Measurements from ENCODE around the gene RHBDD1. TPM values are rescaled to one million over a fixed set of nuclear protein-coding genes. Genes with fewer than 3 reads are reported as not detected.

RHBDD1 gene
- polyA plus RNA-seq, 3 donors = 8.1 to 19.5 (median 15.5) TPM

- no peaks in the 10 kb centered on the region for H3K4me1 ChIP-seq (ENCODE audit: control insufficient read depth in 1 of 2, insufficient read depth in 2 of 2, low read length in 2 of 2)
- Mint-ChIP-seq H3K9me3 (peaks cover 0 to 5% (median 0%) of the 10 kb centered on the region in 7 donors), H3K27ac (no peak overlapping the region), H3K4me1 (peaks cover 3% of the 10 kb centered on the region), H3K36me3 (peaks cover 25 to 27% of the 10 kb centered on the region in 2 donors), H3K4me3 (no peak overlapping the region), H3K27me3 (ENCODE audit: low read depth in 3 of 3) (no peaks in the 10 kb centered on the region)
- peaks cover 2 to 20% of the 10 kb centered on the region in 2 donors for H3K36me3 ChIP-seq (replicated peaks in 1 of 2; ENCODE audit: control insufficient read depth in 1 of 2, insufficient read depth in 2 of 2, low read length in 2 of 2)
- no peaks in the 10 kb centered on the region for H3K79me2 ChIP-seq (ENCODE audit: insufficient read depth, low read length)
- H3K27ac ChIP-seq (ENCODE audit: low read depth in 1 of 2, low read length in 2 of 2) = no peak overlapping the region
- H3K9ac ChIP-seq (ENCODE audit: insufficient read depth, low read length, poor library complexity, severe bottlenecking) = no peak overlapping the region
- no peak overlapping the region for H3K4me2 ChIP-seq (replicated peaks; ENCODE audit: extremely low read depth, low read length, poor library complexity, severe bottlenecking)
- H3K9me3 ChIP-seq (replicated peaks in 1 of 2; ENCODE audit: control insufficient read depth in 1 of 2, insufficient read depth in 1 of 2, low read length in 2 of 2) = no peaks in the 10 kb centered on the region
- intact Hi-C loops (cut with micrococcal nuclease) = no loop called here
- no peaks in the 10 kb centered on the region for H4K20me1 ChIP-seq (ENCODE audit: insufficient read depth, low read length)
- DNase-seq = no peak
- H3K4me3 ChIP-seq (replicated peaks in 1 of 3; ENCODE audit: low read depth in 2 of 3, low read length in 3 of 3) = no peak overlapping the region
- no peak for TF ChIP-seq CTCF (IDR thresholded peaks at IDR 0.05)
- no CpG with 5 or more reads among the region's 4 CpGs for WGBS (ENCODE audit: insufficient coverage)
- H3K27me3 ChIP-seq (ENCODE audit: control insufficient read depth in 2 of 2, insufficient read depth in 2 of 2, low read length in 2 of 2) = no peaks in the 10 kb centered on the region
- no peak overlapping the region for H2AFZ ChIP-seq (ENCODE audit: insufficient read depth, low read depth, low read length, poor library complexity, severe bottlenecking)
These were observed 57.4 kb downstream of the RHBDD1 start for GRCh38 chr2:226893216-226893615.

- H3K9me3 Mint-ChIP-seq = peaks cover 0 to 5% (median 0%) of the 10 kb centered on the region in 7 donors
- intact Hi-C loops (cut with micrococcal nuclease) = no loop called here
- Histone ChIP-seq H3K79me2 (ENCODE audit: insufficient read depth, low read length) (no peaks in the 10 kb centered on the region), H3K36me3 (replicated peaks in 1 of 2; ENCODE audit: control insufficient read depth in 1 of 2, insufficient read depth in 2 of 2, low read length in 2 of 2) (peaks cover 2 to 20% of the 10 kb centered on the region in 2 donors), H3K27me3 (ENCODE audit: control insufficient read depth in 2 of 2, insufficient read depth in 2 of 2, low read length in 2 of 2) (no peaks in the 10 kb centered on the region), H4K20me1 (ENCODE audit: insufficient read depth, low read length) (no peaks in the 10 kb centered on the region), H3K9me3 (replicated peaks in 1 of 2; ENCODE audit: control insufficient read depth in 1 of 2, insufficient read depth in 1 of 2, low read length in 2 of 2) (no peaks in the 10 kb centered on the region), H3K9ac (ENCODE audit: insufficient read depth, low read length, poor library complexity, severe bottlenecking) (no peak overlapping the region), H3K4me1 (ENCODE audit: control insufficient read depth in 1 of 2, insufficient read depth in 2 of 2, low read length in 2 of 2) (no peaks in the 10 kb centered on the region), H3K4me2 (replicated peaks; ENCODE audit: extremely low read depth, low read length, poor library complexity, severe bottlenecking) (no peak overlapping the region), H3K4me3 (replicated peaks in 1 of 3; ENCODE audit: low read depth in 2 of 3, low read length in 3 of 3) (no peak overlapping the region), H2AFZ (ENCODE audit: insufficient read depth, low read depth, low read length, poor library complexity, severe bottlenecking) (no peak overlapping the region), H3K27ac (ENCODE audit: low read depth in 1 of 2, low read length in 2 of 2) (no peak overlapping the region)
- TF ChIP-seq CTCF (IDR thresholded peaks at IDR 0.05) = no peak
- DNase-seq = no peak
- peaks cover 26% of the 10 kb centered on the region in 2 donors for H3K36me3 Mint-ChIP-seq
- H3K27me3 Mint-ChIP-seq (ENCODE audit: low read depth in 3 of 3) = no peaks in the 10 kb centered on the region
- H3K4me1 Mint-ChIP-seq = peaks cover 9% of the 10 kb centered on the region
- no peak overlapping the region for H3K4me3 Mint-ChIP-seq
- 89% methylated on average over 2 of the region's 3 CpGs for WGBS (ENCODE audit: insufficient coverage)
- no peak overlapping the region for H3K27ac Mint-ChIP-seq
These were observed 58.9 kb downstream of the RHBDD1 start for GRCh38 chr2:226894752-226895151.

All from CD14-positive monocyte (primary cell).